ENCODE results near the gene MPV17L2.

- TF ChIP-seq CTCF (IDR thresholded peaks at IDR 0.05) = no peak
- TF ChIP-seq POLR2A (IDR thresholded peaks at IDR 0.05) = peak; percentile 80
Measured at GRCh38 chr19:18192673-18193387, at the start of gene MPV17L2.
